GM21390 (cell line): ENCODE results near the gene MITD1.
"Not testable (repeated sequence)": the region's sequence is repeated elsewhere in the genome, so short reads cannot be mapped to it uniquely, and the experiment has no call there.

Experiments
- ATAC-seq: cut with Tn5 transposase; IDR thresholded peaks from one replicate; pipeline ENCODE4 v1.9.1; 2021; ENCODE audit not compliant: unreplicated experiment

The MITD1 gene

DNA sequence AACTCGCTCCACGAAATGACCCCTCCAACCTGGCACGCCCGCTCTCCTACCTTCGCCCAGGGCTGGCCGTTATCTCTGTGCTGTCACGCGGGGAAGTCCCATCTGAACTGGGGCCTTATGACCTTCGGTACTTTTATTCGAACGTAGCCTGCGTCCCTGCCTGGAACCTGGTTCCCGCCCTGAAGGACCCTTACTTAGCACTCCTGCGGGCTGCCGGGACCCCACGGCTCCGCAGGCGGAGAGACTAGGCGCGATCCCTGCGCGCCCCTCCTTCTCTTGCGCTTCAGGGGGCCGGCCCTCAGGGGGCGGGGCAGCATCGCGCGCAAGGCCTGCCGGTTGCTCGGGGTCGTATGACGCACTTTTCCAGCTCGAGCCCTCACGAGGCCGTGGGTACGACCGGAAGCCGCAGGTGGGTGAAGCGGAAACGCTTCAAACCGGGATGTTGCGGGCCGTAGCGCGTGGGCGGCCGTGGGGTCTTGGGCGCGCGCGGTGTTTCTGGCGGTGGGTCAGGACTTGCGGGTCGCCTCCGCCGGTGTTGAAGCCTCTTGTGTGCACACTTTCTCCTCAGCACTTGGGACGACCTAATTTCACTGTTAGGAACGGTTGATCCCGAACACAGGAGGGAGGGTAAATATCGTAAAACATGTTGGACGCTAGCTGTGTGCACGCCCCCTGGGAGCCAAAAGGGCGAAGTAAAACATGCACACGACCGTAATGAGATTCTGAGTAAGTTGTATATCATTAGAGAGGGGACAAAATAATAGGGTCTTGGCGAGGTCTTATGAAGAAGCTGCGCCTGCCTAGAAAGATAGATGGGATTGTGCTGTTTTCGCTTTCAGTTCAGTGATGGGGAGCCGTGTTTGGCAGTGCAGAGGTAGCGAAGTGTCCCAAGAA lies 26.0 kb downstream of the MITD1 start, which contains the start of the genes LIPT1 and TSGA10:
Gene LIPT1, plus strand, starts transcription at position 325 of the 894 bp plus-strand sequence. CDS start 6,991 bp downstream, outside the sequence.
Gene TSGA10, minus strand, starts transcription at position 300 of the 894 bp plus-strand sequence. CDS start 45,503 bp downstream, outside the sequence.
- peak; percentile 96 for ATAC-seq

DNA sequence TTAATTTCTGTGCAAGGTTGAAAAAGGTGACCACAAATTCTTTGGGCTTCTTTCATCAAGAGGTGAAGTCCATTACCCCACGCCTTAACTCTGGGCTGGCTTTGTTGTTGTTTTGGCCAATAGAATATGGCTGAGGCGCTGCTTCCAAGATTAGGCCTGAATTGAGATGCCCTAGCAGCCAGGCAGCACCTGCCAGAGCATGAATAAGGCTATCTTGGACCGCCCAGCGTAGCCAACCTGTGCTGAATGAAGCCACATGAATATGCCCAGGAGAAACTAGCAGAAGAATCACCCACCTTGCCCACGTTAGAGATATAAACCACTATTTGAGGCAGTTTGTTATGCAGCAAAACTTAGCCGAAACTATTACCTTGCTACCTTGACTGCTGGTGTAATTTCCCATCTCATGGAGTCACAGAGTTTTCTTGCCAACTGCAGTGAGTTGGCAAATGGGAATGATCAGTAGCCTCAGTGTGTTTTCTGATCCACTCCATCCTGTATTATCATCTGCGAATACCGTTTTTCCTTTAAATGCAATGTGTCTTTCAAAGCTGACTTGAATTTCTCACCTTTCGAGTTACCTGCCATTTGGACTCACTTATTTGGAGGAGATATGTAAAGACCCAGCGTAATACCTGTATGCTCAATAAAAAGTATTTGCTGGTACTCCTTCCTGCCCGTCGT lies 26.8 kb downstream of the MITD1 start:
- ATAC-seq = no peak

DNA sequence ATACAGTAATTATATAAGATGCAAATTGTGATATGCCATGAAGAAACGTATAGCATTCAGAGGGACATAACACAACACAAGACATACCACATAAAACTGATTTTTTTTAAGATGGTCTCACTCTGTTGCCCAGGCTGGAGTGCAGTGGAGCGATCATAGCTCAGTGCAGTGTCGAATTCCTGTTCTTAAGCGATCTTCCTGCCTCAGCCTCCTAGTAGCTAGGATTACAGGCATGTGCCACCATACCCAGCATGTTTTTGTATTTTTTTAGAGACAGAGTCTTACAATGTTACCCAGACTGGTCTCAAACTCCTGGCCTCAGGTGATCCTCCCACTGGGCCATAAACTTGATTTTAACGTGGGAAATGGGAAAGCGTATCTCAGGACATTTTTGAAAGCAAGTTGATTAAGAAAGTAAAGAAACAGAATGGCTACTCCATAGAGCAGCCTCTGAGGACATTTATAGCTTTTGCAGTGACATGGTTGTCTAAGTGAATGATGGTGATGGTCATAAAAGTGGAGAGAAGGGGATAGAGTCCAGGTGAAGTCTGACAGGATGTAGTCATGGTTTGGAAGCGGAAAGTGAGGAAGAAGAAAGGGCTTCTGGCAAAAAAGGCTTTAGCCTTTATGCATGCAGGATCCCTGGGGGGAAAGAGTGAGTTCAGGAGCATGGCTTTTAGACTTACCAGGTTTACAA lies 28.5 kb downstream of the MITD1 start:
- ATAC-seq = no peak

- no peak for ATAC-seq
Observed at GRCh38 chr2:99150706-99151105, 30.2 kb downstream of the MITD1 start.

DNA sequence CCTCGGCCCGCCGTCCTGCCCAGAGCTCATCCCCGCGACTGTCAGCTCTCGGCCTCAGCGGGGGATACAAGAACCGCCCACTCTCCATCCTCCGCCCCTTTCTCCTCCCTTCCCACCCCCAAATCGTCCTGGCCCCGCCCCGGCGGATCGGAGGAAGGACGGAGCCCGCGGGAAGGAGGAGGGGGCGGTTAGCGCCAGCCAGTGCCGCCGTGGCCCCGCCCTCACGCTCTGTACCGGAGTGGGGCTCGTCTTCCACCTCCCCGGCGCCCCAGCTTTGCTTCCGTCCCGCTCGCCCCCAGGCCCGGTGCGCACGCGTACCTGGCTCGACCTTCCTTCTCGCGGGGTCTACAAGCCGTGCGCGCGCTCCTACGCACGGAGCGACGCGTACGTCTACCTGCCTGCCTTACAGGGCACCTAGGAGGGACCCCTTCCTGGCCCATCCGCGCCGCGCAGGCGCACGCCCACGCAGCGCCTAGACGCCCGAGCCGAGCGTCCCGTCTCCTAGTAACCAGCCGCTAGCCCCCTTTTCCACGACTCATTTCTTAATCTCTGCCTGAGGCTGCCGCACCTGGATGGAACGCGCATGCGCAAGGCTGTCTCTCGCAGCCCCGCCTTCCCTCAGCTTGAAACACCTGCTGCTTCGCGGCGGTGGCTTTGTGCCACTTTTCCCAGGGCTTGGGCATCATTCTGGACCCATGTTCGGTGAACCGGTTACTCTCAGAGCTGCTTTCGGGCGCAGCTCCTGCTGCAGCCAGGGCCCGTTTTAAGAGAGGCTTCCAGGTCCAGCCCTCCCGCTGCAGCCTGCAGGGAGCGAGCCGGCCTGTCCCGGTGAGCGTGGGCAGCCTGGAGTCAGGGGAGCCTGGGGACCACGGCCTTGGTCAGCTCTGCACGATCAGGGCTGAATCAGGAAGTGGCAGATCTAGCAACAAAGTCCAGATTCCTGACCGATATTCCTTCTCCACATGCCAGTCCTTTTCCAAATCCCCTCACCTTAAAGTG lies 39.4 kb downstream of the MITD1 start, which contains the start of gene C2orf15:
Gene C2orf15, plus strand, starts transcription at position 598 of the 999 bp plus-strand sequence. CDS start 8,852 bp downstream, outside the sequence.
- peak; percentile 85 for ATAC-seq

GRCh38 chr2:99140860-99141109 lies 40.1 kb downstream of the MITD1 start:
- ATAC-seq = peak; percentile 24

- ATAC-seq = no peak
Observed at GRCh38 chr2:99140056-99140859, 40.6 kb downstream of the MITD1 start.

- ATAC-seq = no peak
Observed at GRCh38 chr2:99139003-99139402, 41.9 kb downstream of the MITD1 start.

DNA sequence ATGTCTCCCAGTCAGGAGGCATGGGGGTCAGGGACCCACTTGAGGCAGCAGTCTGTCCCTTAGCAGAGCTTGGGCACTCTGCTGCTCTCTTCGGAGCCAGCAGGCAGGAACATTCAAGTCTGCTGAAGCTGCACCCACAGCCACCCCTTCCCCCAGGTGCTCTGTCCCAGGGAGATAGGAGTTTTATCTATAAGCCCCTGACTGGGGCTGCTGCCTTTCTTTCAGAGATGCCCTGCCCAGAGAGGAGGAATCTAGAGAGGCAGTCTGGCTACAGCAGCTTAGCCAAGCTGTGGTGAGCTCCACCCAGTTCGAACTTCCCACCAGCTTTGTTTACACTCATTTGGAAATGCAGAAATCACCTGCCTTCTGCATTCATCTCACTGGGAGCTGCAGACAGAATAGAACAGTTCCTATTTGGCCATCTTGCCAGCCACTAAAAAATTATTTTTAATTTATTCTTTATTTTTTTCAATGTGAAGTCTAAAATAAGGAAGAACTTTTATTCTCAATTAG lies 45.8 kb downstream of the MITD1 start:
- ATAC-seq = not testable (repeated sequence)

- no peak for ATAC-seq
Observed at GRCh38 chr2:99127981-99128380, 52.9 kb downstream of the MITD1 start.
